ENCODE measurements around the gene C5orf15. TPM values are rescaled to one million over a fixed set of nuclear protein-coding genes. Genes with fewer than 3 reads are reported as not detected.

The C5orf15 gene
- total and polyA plus RNA-seq, 2 experiments from 2014 or later: 37.7 to 61.4 TPM

GRCh38 chr5:133921979-133922378, 46.4 kb downstream of the C5orf15 start:
- Histone ChIP-seq H3K4me2 (no peak overlapping the region), H3K36me3 (ENCODE audit: insufficient read depth) (no peaks in the 10 kb centered on the region), H3K4me1 (ENCODE audit: insufficient read depth) (no peaks in the 10 kb centered on the region), H3K27ac (ENCODE audit: low read depth) (no peak overlapping the region), H2AFZ (no peak overlapping the region), H3K9me2 (ENCODE audit: insufficient read depth) (no peaks in the 10 kb centered on the region), H4K20me1 (replicated peaks; ENCODE audit: insufficient read depth) (no peaks in the 10 kb centered on the region), H3K4me3 (no peak overlapping the region), H3F3A (replicated peaks; ENCODE audit: low read depth) (no peaks in the 10 kb centered on the region), H3K79me2 (replicated peaks; ENCODE audit: insufficient read depth) (no peaks in the 10 kb centered on the region), H3K27me3 (ENCODE audit: insufficient read depth) (no peaks in the 10 kb centered on the region)
- no peak for DNase-seq (ENCODE audit: low spot score)
- Mint-ChIP-seq H3K4me3 (no peak overlapping the region), H3K4me1 (peaks cover 13% of the 10 kb centered on the region), H3K27me3 (ENCODE audit: insufficient read depth, low read depth, poor library complexity) (peaks cover 6% of the 10 kb centered on the region), H3K27ac (no peak overlapping the region), H3K9me3 (no peaks in the 10 kb centered on the region), H3K36me3 (ENCODE audit: low read depth) (no peaks in the 10 kb centered on the region)
- TF ChIP-seq ZNF331 (CRISPR knock-in tag; IDR thresholded peaks at IDR 0.05; ENCODE audit: low read depth): no peak
- TF ChIP-seq STAT1 (IDR thresholded peaks at IDR 0.05; ENCODE audit: unreplicated experiment): no peak
- no peak for TF ChIP-seq EZH2phosphoT487 (IDR thresholded peaks at IDR 0.05; ENCODE audit: unreplicated experiment)
- no peak for TF ChIP-seq POLR2AphosphoS5 (IDR thresholded peaks at IDR 0.05; ENCODE audit: low read depth)
- no peak for TF ChIP-seq JUNB (IDR thresholded peaks at IDR 0.05; ENCODE audit: unreplicated experiment)
- no peak for TF ChIP-seq EZH2 (IDR thresholded peaks at IDR 0.05; ENCODE audit: low read depth, unreplicated experiment)
- TF ChIP-seq REST (IDR thresholded peaks at IDR 0.05; ENCODE audit: unreplicated experiment): no peak
- TF ChIP-seq NANOG (IDR thresholded peaks at IDR 0.05; ENCODE audit: borderline replicate concordance): no peak
- TF ChIP-seq ZNF114 (CRISPR knock-in tag; IDR thresholded peaks at IDR 0.05): no peak
- no peak for TF ChIP-seq ETS1 (IDR thresholded peaks at IDR 0.05)
- no peak for TF ChIP-seq ZNF462 (CRISPR knock-in tag; IDR thresholded peaks at IDR 0.05)
- no peak for TF ChIP-seq CTCF (conservative IDR thresholded peaks at IDR 0.05; ENCODE audit: low read depth in 2 of 2)
- no peak for TF ChIP-seq CREB1 (CRISPR knock-in tag; IDR thresholded peaks at IDR 0.05; ENCODE audit: low read depth)
- ATAC-seq: peak; percentile 24; the same call in 1 of the 3 replicates
